CD8-positive, alpha-beta memory T cell (primary cell): ENCODE results near the gene ZBTB46. TPM values are rescaled to one million over a fixed set of nuclear protein-coding genes. Genes with fewer than 3 reads are reported as not detected.
"Not testable (repeated sequence)": the region's sequence is repeated elsewhere in the genome, so short reads cannot be mapped to it uniquely, and the experiment has no call there.

Experiments
- CTCF ChIA-PET: fragments of 350-600 bp; sonication (Branson Sonifier 250); formaldehyde crosslinking; loops from one replicate; lab custom pipeline; 2021; ENCODE audit warnings: antibody characterized with exemption; lab: Charles Lee
- POLR2A ChIA-PET: fragments of 350-600 bp; sonication (Branson Sonifier 250); formaldehyde crosslinking; loops from one replicate; lab custom pipeline; 2021; ENCODE audit warnings: antibody characterized with exemption; lab: Charles Lee
- DNase-seq, 5 donors: peaks; one replicate each; pipeline versions ENCODE4 v3.0.0 to v3.0.0-alpha.2; 2020 to 2022; ENCODE audit warnings: mixed read lengths in 1 of 5
- H3K27ac ChIP-seq: one replicate; pipeline ENCODE4 v1.7.0; 2013; ENCODE audit warnings: low read depth, mild to moderate bottlenecking, low read length, moderate library complexity
- H3K27me3 ChIP-seq: 2 replicates; pipeline ENCODE4 v1.7.0; 2013; ENCODE audit warnings: low read length, mild to moderate bottlenecking; ENCODE audit not compliant: insufficient read depth, poor library complexity, severe bottlenecking
- H3K36me3 ChIP-seq: 2 replicates; pipeline ENCODE4 v1.7.0; 2013; ENCODE audit warnings: mild to moderate bottlenecking, low read length, moderate library complexity; ENCODE audit not compliant: insufficient read depth
- H3K4me1 ChIP-seq: 2 replicates; pipeline ENCODE4 v1.7.0; 2013; ENCODE audit warnings: mild to moderate bottlenecking, low read length, moderate library complexity; ENCODE audit not compliant: insufficient read depth
- H3K4me3 ChIP-seq: 2 replicates; pipeline ENCODE4 v1.7.0; 2013; ENCODE audit warnings: mild to moderate bottlenecking, low read length
- H3K9me3 ChIP-seq: 2 replicates; pipeline ENCODE4 v1.7.0; 2013; ENCODE audit warnings: mild to moderate bottlenecking, low read length
- H3K27ac Mint-ChIP-seq, 8 donors: one replicate each; pipeline ENCODE4 v1.8.0; 2020 to 2021; ENCODE audit warnings: mixed read lengths in 8 of 8, mild to moderate bottlenecking in 6 of 8, inconsistent platforms in 3 of 8, moderate library complexity in 3 of 8
- H3K27me3 Mint-ChIP-seq, 2 donors: one replicate each; pipeline ENCODE4 v1.8.0; 2020 to 2021; ENCODE audit warnings: mixed read lengths in 2 of 2, mild to moderate bottlenecking in 1 of 2, moderate library complexity in 1 of 2
- H3K36me3 Mint-ChIP-seq, 3 donors: one replicate each; pipeline ENCODE4 v1.8.0; 2020 to 2021; ENCODE audit warnings: mixed read lengths in 3 of 3, inconsistent platforms in 1 of 3, mild to moderate bottlenecking in 1 of 3
- H3K4me1 Mint-ChIP-seq, 3 donors: one replicate each; pipeline ENCODE4 v1.8.0; 2020 to 2021; ENCODE audit warnings: mixed read lengths in 3 of 3, inconsistent platforms in 1 of 3, mild to moderate bottlenecking in 1 of 3
- H3K4me3 Mint-ChIP-seq, 7 donors: one replicate each; pipeline ENCODE4 v1.8.0; 2020 to 2021; ENCODE audit warnings: mixed read lengths in 7 of 7, mild to moderate bottlenecking in 6 of 7, moderate library complexity in 4 of 7, inconsistent platforms in 2 of 7
- H3K9me3 Mint-ChIP-seq, 5 donors: one replicate each; pipeline ENCODE4 v1.8.0; 2020 to 2022; ENCODE audit warnings: mixed read lengths in 5 of 5, mild to moderate bottlenecking in 3 of 5, moderate library complexity in 2 of 5, inconsistent platforms in 1 of 5
- polyA plus RNA-seq: library from polyadenylated mRNA; unstranded; fragments of 300-500 nt; fragmentation: Illumina TruSeq; gene quantifications from one replicate; pipeline ENCODE4 v1.2.3, GENCODE V29; 2021
- total RNA-seq, 2 experiments: library from RNA; stranded (reverse); gene quantifications; one replicate each; pipeline ENCODE4 v1.2.3, GENCODE V29; 2021

ZBTB46 gene
- under 1 TPM; 0.31 to 0.39 TPM for total RNA-seq
- 0.08 TPM for polyA plus RNA-seq

GRCh38 chr20:63830841-63831588 lies at the start of gene ZBTB46:
TSS of gene ZBTB46 (minus strand) at chr20:63831264. CDS start at chr20:63790757, 40,507 bp downstream.
- CTCF ChIA-PET, result no interaction called here
- no peak within 1 kb of the TSS for H3K27ac ChIP-seq
- H3K36me3 Mint-ChIP-seq, result peaks cover 0 to 6% (median 1%) of the 10 kb centered on the region in 3 donors
- H3K9me3 ChIP-seq, result no peaks in the 10 kb centered on the region
- peaks cover 10% of the 10 kb centered on the region in 3 donors for H3K4me1 Mint-ChIP-seq
- H3K4me1 ChIP-seq, result peaks cover 9% of the 10 kb centered on the region
- POLR2A ChIA-PET, result no interaction called here
- peaks cover 34% of the 10 kb centered on the region in 2 donors for H3K27me3 Mint-ChIP-seq
- DNase-seq, result no peak
- H3K9me3 Mint-ChIP-seq, result peaks cover 0 to 3% (median 0%) of the 10 kb centered on the region in 5 donors
- H3K4me3 ChIP-seq, result peak within 1 kb of the TSS; percentile 42
- peaks cover 24% of the 10 kb centered on the region for H3K27me3 ChIP-seq
- peak within 1 kb of the TSS in 3 of 8 donors; percentile 43 to 68 (median 48) for H3K27ac Mint-ChIP-seq
- peak within 1 kb of the TSS; percentile 82 to 92 (median 87) for H3K4me3 Mint-ChIP-seq
- H3K36me3 ChIP-seq, result no peaks in the 10 kb centered on the region

- no peaks in the 10 kb centered on the region for H3K27me3 ChIP-seq
- H3K36me3 ChIP-seq, result peaks cover 41% of the 10 kb centered on the region
- no peak for DNase-seq
- H3K27ac Mint-ChIP-seq, result peak overlapping the region in 2 of 8 donors; percentile 32 to 70
- peaks cover 0 to 67% (median 8%) of the 10 kb centered on the region in 3 donors for H3K36me3 Mint-ChIP-seq
- no peaks in the 10 kb centered on the region for H3K9me3 Mint-ChIP-seq
- H3K27ac ChIP-seq, result no peak overlapping the region
- no peak overlapping the region for H3K4me3 Mint-ChIP-seq
- H3K4me1 ChIP-seq, result no peaks in the 10 kb centered on the region
- CTCF ChIA-PET, result no interaction called here
- H3K4me3 ChIP-seq, result no peak overlapping the region
- H3K9me3 ChIP-seq, result no peaks in the 10 kb centered on the region
- POLR2A ChIA-PET, result no interaction called here
- no peaks in the 10 kb centered on the region for H3K27me3 Mint-ChIP-seq
- H3K4me1 Mint-ChIP-seq, result peaks cover 0 to 6% (median 2%) of the 10 kb centered on the region in 3 donors
Observed at GRCh38 chr20:63878899-63879663, 48.0 kb upstream of the ZBTB46 start.

GRCh38 chr20:63877755-63878470 lies 46.8 kb upstream of the ZBTB46 start:
- Mint-ChIP-seq H3K4me3 (no peak overlapping the region), H3K4me1 (peaks cover 2 to 6% (median 3%) of the 10 kb centered on the region in 3 donors), H3K36me3 (peaks cover 0 to 68% (median 8%) of the 10 kb centered on the region in 3 donors), H3K27me3 (no peaks in the 10 kb centered on the region), H3K9me3 (no peaks in the 10 kb centered on the region), H3K27ac (peak overlapping the region in 1 of 8 donors; percentile 63)
- no peak for DNase-seq
- CTCF ChIA-PET, result no interaction called here
- H3K4me3 ChIP-seq, result no peak overlapping the region
- no peaks in the 10 kb centered on the region for H3K9me3 ChIP-seq
- H3K27ac ChIP-seq, result no peak overlapping the region
- POLR2A ChIA-PET, result no interaction called here
- H3K36me3 ChIP-seq, result peaks cover 40% of the 10 kb centered on the region
- H3K4me1 ChIP-seq, result no peaks in the 10 kb centered on the region
- no peaks in the 10 kb centered on the region for H3K27me3 ChIP-seq

- Mint-ChIP-seq H3K27me3 (no peaks in the 10 kb centered on the region), H3K27ac (peak overlapping the region in 2 of 8 donors; percentile 32 to 47), H3K4me3 (no peak overlapping the region), H3K9me3 (no peaks in the 10 kb centered on the region), H3K4me1 (peaks cover 2 to 6% (median 3%) of the 10 kb centered on the region in 3 donors), H3K36me3 (peaks cover 0 to 67% (median 11%) of the 10 kb centered on the region in 3 donors)
- ChIA-PET CTCF (no interaction called here), POLR2A (interaction anchor here (0.9 kb wide), 1 partner anchor 18 kb away, joined by 3 read pairs; no protein-coding TSS in a partner anchor)
- H3K36me3 ChIP-seq, result peaks cover 42% of the 10 kb centered on the region
- no peaks in the 10 kb centered on the region for H3K4me1 ChIP-seq
- no peak overlapping the region for H3K27ac ChIP-seq
- no peaks in the 10 kb centered on the region for H3K9me3 ChIP-seq
- H3K27me3 ChIP-seq, result no peaks in the 10 kb centered on the region
- no peak for DNase-seq
- H3K4me3 ChIP-seq, result no peak overlapping the region
Observed at GRCh38 chr20:63876489-63877036, 45.5 kb upstream of the ZBTB46 start.

GRCh38 chr20:63874241-63874640 lies 43.2 kb upstream of the ZBTB46 start:
- H3K4me3 ChIP-seq, H3K4me1 ChIP-seq, POLR2A ChIA-PET, H3K9me3 ChIP-seq, CTCF ChIA-PET, H3K27ac ChIP-seq, H3K27me3 Mint-ChIP-seq, H3K27me3 ChIP-seq, H3K4me1 Mint-ChIP-seq, H3K27ac Mint-ChIP-seq, DNase-seq, H3K9me3 Mint-ChIP-seq: not testable (repeated sequence)
- peaks cover 3 to 77% (median 10%) of the 10 kb centered on the region in 3 donors for H3K36me3 Mint-ChIP-seq
- peaks cover 51% of the 10 kb centered on the region for H3K36me3 ChIP-seq
- peak overlapping the region in 1 of 7 donors; percentile 42 for H3K4me3 Mint-ChIP-seq

GRCh38 chr20:63873477-63873971 lies 42.5 kb upstream of the ZBTB46 start:
- ChIA-PET CTCF (interaction anchor here (1.2 kb wide), 1 partner anchor 100 kb away, joined by 4 read pairs; no protein-coding TSS in a partner anchor), POLR2A (no interaction called here)
- Histone ChIP-seq H3K4me3 (no peak overlapping the region), H3K27me3 (no peaks in the 10 kb centered on the region), H3K27ac (no peak overlapping the region), H3K9me3 (no peaks in the 10 kb centered on the region), H3K36me3 (peaks cover 51% of the 10 kb centered on the region), H3K4me1 (no peaks in the 10 kb centered on the region)
- peaks cover 2 to 6% (median 3%) of the 10 kb centered on the region in 3 donors for H3K4me1 Mint-ChIP-seq
- H3K4me3 Mint-ChIP-seq, result no peak overlapping the region
- H3K9me3 Mint-ChIP-seq, result no peaks in the 10 kb centered on the region
- H3K27me3 Mint-ChIP-seq, result no peaks in the 10 kb centered on the region
- no peak for DNase-seq
- H3K27ac Mint-ChIP-seq, result peak overlapping the region in 2 of 8 donors; percentile 9 to 69
- peaks cover 3 to 82% (median 12%) of the 10 kb centered on the region in 3 donors for H3K36me3 Mint-ChIP-seq

- peaks cover 19% of the 10 kb centered on the region for H3K4me1 ChIP-seq
- H3K36me3 ChIP-seq, result peaks cover 20% of the 10 kb centered on the region
- Mint-ChIP-seq H3K9me3 (no peaks in the 10 kb centered on the region), H3K27me3 (no peaks in the 10 kb centered on the region), H3K4me3 (peak overlapping the region in 2 of 7 donors; percentile 13 to 65), H3K4me1 (peaks cover 19 to 35% (median 29%) of the 10 kb centered on the region in 3 donors), H3K27ac (peak overlapping the region in 3 of 8 donors; percentile 18 to 68 (median 44)), H3K36me3 (peaks cover 3 to 63% (median 8%) of the 10 kb centered on the region in 3 donors)
- no peak for DNase-seq
- no peak overlapping the region for H3K4me3 ChIP-seq
- no peaks in the 10 kb centered on the region for H3K27me3 ChIP-seq
- H3K9me3 ChIP-seq, result no peaks in the 10 kb centered on the region
- no peak overlapping the region for H3K27ac ChIP-seq
- CTCF ChIA-PET, result interaction anchor here (1.5 kb wide), 1 partner anchor 331 kb away, joined by 4 read pairs; the partner anchor contains the start of gene PTK6
- POLR2A ChIA-PET, result no interaction called here
Observed at GRCh38 chr20:63868264-63868663, 37.2 kb upstream of the ZBTB46 start.
